Spleen (tissue), 11 donors: ENCODE data around the gene AJAP1. TPM values are rescaled to one million over a fixed set of nuclear protein-coding genes. Genes with fewer than 3 reads are reported as not detected.

ENCODE experiments used
- DNase-seq: peaks from one replicate; pipeline ENCODE4 v3.0.0-alpha.2; 2020
- H3K27ac ChIP-seq, 8 donors: fragments of 200-600 bp; sonication (generic) in 7 of 8; 1 replicate in 4 of 8; 2 replicates in 4 of 8; pipeline versions ENCODE4 v1.5.0 to v1.8.0; 2016 to 2021; ENCODE audit warnings: inconsistent platforms in 4 of 8, mild to moderate bottlenecking in 4 of 8, moderate library complexity in 1 of 8
- H3K27me3 ChIP-seq, 7 donors: fragments of 200-600 bp; sonication (generic) in 6 of 7; replicated peaks in 1 of 7; 1 replicate in 4 of 7; 2 replicates in 3 of 7; pipeline versions ENCODE4 v1.5.0 to v1.8.0; 2016 to 2021; ENCODE audit warnings: inconsistent platforms in 3 of 7, mild to moderate bottlenecking in 1 of 7
- H3K36me3 ChIP-seq, 6 donors: fragments of 200-600 bp; sonication (generic) in 5 of 6; 1 replicate in 4 of 6; 2 replicates in 2 of 6; pipeline versions ENCODE4 v1.5.0 to v1.8.0; 2016 to 2021; ENCODE audit warnings: inconsistent platforms in 2 of 6
- H3K4me1 ChIP-seq, 6 donors: fragments of 200-600 bp; sonication (generic) in 5 of 6; 1 replicate in 3 of 6; 2 replicates in 3 of 6; pipeline versions ENCODE4 v1.5.0 to v1.8.0; 2016 to 2021; ENCODE audit warnings: inconsistent platforms in 3 of 6
- H3K4me3 ChIP-seq, 8 donors: fragments of 200-600 bp; sonication (generic) in 7 of 8; 1 replicate in 4 of 8; 2 replicates in 4 of 8; pipeline versions ENCODE4 v1.5.0 to v1.8.0; 2016 to 2021; ENCODE audit warnings: inconsistent platforms in 4 of 8, mild to moderate bottlenecking in 4 of 8, moderate library complexity in 2 of 8
- H3K9me3 ChIP-seq, 8 donors: fragments of 200-600 bp; sonication (generic) in 7 of 8; 1 replicate in 4 of 8; 2 replicates in 4 of 8; pipeline versions ENCODE4 v1.5.0 to v1.8.0; 2016 to 2021; ENCODE audit warnings: inconsistent platforms in 4 of 8
- POLR2A ChIP-seq, 3 donors: fragments of 450-650 bp; IDR thresholded peaks; one replicate each; pipeline ENCODE4 v1.5.1; 2017; ENCODE audit warnings: antibody characterized with exemption in 3 of 3, mild to moderate bottlenecking in 1 of 3
- POLR2AphosphoS5 ChIP-seq, 3 donors: sonication (generic); formaldehyde crosslinking; IDR thresholded peaks; one replicate each; pipeline ENCODE4 v1.5.1; 2017; ENCODE audit warnings: antibody characterized with exemption in 3 of 3
- WGBS, 5 donors: extraction: QIAGEN DNeasy Blood & Tissue Kit in 3 of 5; methylation state at CpG; one replicate each; pipeline versions ENCODE4 v1.1.5 to v1.1.7; 2013 to 2018; 5-methylcytosine and 5-hydroxymethylcytosine counted together
- intact Hi-C: fragments of 100-400 bp; cut with DNase I; formaldehyde crosslinking; loops from one replicate; pipeline ENCODE4 v1.15.0; 2023; ENCODE audit warnings: low total_unique reads
- polyA plus RNA-seq, 3 donors: library from polyadenylated mRNA; stranded (reverse); fragments of 200-250 nt; gene quantifications; one replicate each; pipeline ENCODE4 v1.2.1, GENCODE V29; 2013
- total RNA-seq, 7 donors: library from RNA; depleted of rRNA in 3 of 7; stranded (reverse); fragments of >200 nt in 3 of 7; fragmentation: NEBNext Ultra II Directional in 4 of 7; extraction: Animal tissue kit (Norgen Biotek cat#: 25700) in 4 of 7; gene quantifications; one replicate each; pipeline versions ENCODE4 v1.1.0 to v1.2.1, GENCODE V29; 2016 to 2021
- TF ChIP-seq, protein P1 (sequence below), 11 experiments: fragments of 200-600 bp in 7 of 11; fragments of 450-650 bp in 4 of 11; sonication (generic) in 4 of 11; IDR thresholded peaks in 8 of 11; conservative IDR thresholded peaks in 3 of 11; 1 replicate in 7 of 11; 2 replicates in 4 of 11; pipeline versions ENCODE4 v1.4.0 to v1.8.0; 2016 to 2021; ENCODE audit warnings: antibody characterized with exemption in 11 of 11, inconsistent platforms in 4 of 11, mild to moderate bottlenecking in 1 of 11
- donor health status: healthy with polysubstance abuse.
- donor health status: DM: no; HTN: no; CAD: no; lungs with moderate emphysema.
- donor health status: DM: no; HTN: no; CAD: no.
- donor health status: Bipolar disorder and iron deficiency.
- donor health status: healthy.
- donor health status: DM: no; HTN: no; CAD: no.
- donor health status: DM: yes; HTN: yes; CAD: no.

The AJAP1 gene
- total and polyA plus RNA-seq, 10 donors, result 0.04 to 13.3 (median 2.4) TPM

DNA sequence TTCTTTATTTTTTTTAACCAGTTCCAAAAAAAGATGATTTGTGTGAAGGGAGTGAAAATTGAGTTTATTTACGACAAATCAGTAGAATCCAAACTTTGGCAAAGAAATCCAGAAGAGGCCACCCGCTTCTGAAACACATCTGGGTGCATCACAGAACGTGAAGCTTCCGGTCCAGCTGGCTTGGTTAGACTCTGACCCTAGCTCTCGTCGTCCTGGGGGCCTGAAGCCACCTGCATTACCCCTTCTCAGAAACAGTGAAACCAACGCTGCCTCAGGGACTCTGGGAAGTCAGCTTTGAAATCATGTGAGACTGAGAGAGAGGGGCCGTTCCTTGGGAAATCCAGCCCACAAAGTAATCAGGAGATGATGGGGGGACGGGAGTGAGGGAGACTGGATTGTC lies 21.8 kb downstream of the AJAP1 start:
- Histone ChIP-seq H3K27ac (no peak overlapping the region), H3K9me3 (peaks cover 0 to 36% (median 28%) of the 10 kb centered on the region in 8 donors), H3K36me3 (no peaks in the 10 kb centered on the region), H3K4me3 (no peak overlapping the region), H3K27me3 (peaks cover 0 to 10% (median 0%) of the 10 kb centered on the region in 7 donors), H3K4me1 (no peaks in the 10 kb centered on the region)
- 78 to 90% (median 82%) methylated on average over 9 of the region's 9 CpGs for WGBS, 5 donors
- intact Hi-C loops, result no loop called here
- no peak for DNase-seq
- TF ChIP-seq POLR2AphosphoS5 (IDR thresholded peaks at IDR 0.05) (no peak), POLR2A (IDR thresholded peaks at IDR 0.05) (no peak)
- TF ChIP-seq, protein P1, sequence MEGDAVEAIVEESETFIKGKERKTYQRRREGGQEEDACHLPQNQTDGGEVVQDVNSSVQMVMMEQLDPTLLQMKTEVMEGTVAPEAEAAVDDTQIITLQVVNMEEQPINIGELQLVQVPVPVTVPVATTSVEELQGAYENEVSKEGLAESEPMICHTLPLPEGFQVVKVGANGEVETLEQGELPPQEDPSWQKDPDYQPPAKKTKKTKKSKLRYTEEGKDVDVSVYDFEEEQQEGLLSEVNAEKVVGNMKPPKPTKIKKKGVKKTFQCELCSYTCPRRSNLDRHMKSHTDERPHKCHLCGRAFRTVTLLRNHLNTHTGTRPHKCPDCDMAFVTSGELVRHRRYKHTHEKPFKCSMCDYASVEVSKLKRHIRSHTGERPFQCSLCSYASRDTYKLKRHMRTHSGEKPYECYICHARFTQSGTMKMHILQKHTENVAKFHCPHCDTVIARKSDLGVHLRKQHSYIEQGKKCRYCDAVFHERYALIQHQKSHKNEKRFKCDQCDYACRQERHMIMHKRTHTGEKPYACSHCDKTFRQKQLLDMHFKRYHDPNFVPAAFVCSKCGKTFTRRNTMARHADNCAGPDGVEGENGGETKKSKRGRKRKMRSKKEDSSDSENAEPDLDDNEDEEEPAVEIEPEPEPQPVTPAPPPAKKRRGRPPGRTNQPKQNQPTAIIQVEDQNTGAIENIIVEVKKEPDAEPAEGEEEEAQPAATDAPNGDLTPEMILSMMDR (IDR thresholded peaks at IDR 0.05 in 8 of 11, conservative IDR thresholded peaks at IDR 0.05 in 3 of 11), result no peak

- intact Hi-C loops, result no loop called here
- peaks cover 0 to 8% (median 0%) of the 10 kb centered on the region in 7 donors for H3K27me3 ChIP-seq
- peaks cover 0 to 37% (median 28%) of the 10 kb centered on the region in 8 donors for H3K9me3 ChIP-seq
- H3K36me3 ChIP-seq, result no peaks in the 10 kb centered on the region
- H3K27ac ChIP-seq, result no peak overlapping the region
- DNase-seq, result no peak
- H3K4me1 ChIP-seq, result no peaks in the 10 kb centered on the region
- no peak overlapping the region for H3K4me3 ChIP-seq
- TF ChIP-seq POLR2A (IDR thresholded peaks at IDR 0.05), result no peak
- 75 to 91% (median 86%) methylated on average over 7 of the region's 7 CpGs for WGBS, 5 donors
Measured at GRCh38 chr1:4677608-4678007, 23.2 kb downstream of the AJAP1 start.

DNA sequence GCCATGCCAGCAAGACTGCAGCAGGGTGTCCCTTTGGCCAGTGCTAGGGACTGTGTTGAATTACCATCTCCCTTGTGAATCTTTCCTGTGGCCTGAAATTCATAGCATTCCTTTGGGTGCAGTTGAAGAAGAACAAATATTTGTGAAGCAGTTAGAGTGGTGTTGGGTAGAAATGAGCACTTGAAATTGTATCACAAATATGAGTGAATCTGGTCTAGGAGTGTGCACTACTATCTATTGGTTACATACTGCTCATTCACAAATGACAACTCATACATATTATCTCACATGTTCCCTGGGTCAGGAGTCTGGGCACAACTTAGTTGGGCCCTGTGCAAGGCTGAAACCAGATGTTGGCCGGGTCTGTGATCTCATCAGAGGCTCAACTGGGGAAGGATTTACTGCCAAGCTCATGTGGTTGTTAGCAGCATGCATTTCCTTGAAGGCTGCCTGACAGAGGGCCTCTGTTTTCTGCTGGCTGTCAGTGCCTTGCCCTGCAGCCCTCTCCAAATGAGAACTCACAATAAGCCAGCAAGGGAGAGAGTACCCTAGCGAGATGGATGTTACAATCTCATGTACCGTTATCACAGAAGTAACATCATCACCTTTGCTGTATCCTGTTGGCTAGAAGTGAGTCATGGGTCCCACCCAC lies 23.8 kb downstream of the AJAP1 start:
- no peak for DNase-seq
- 29 to 92% (median 82%) methylated on average over 3 of the region's 3 CpGs for WGBS, 5 donors
- H3K27ac ChIP-seq, result no peak overlapping the region
- H3K9me3 ChIP-seq, result peaks cover 0 to 37% (median 28%) of the 10 kb centered on the region in 8 donors
- H3K4me1 ChIP-seq, result no peaks in the 10 kb centered on the region
- H3K36me3 ChIP-seq, result no peaks in the 10 kb centered on the region
- TF ChIP-seq POLR2A (IDR thresholded peaks at IDR 0.05) (no peak), POLR2AphosphoS5 (IDR thresholded peaks at IDR 0.05) (no peak)
- TF ChIP-seq, protein P1 (IDR thresholded peaks at IDR 0.05 in 8 of 11, conservative IDR thresholded peaks at IDR 0.05 in 3 of 11), result no peak
- H3K27me3 ChIP-seq, result peaks cover 0 to 5% (median 0%) of the 10 kb centered on the region in 7 donors
- no peak overlapping the region for H3K4me3 ChIP-seq
- intact Hi-C loops, result no loop called here

GRCh38 chr1:4681026-4681425 lies 26.6 kb downstream of the AJAP1 start:
- no peak overlapping the region for H3K27ac ChIP-seq
- intact Hi-C loops, result no loop called here
- H3K27me3 ChIP-seq, result peaks cover 0 to 30% (median 0%) of the 10 kb centered on the region in 7 donors
- peaks cover 0 to 37% (median 28%) of the 10 kb centered on the region in 8 donors for H3K9me3 ChIP-seq
- H3K4me3 ChIP-seq, result no peak overlapping the region
- no peaks in the 10 kb centered on the region for H3K36me3 ChIP-seq
- DNase-seq, result no peak
- WGBS, 5 donors, result 83 to 91% (median 83%) methylated on average over 9 of the region's 9 CpGs
- TF ChIP-seq POLR2A (IDR thresholded peaks at IDR 0.05) (no peak), POLR2AphosphoS5 (IDR thresholded peaks at IDR 0.05) (no peak)
- TF ChIP-seq, protein P1 (IDR thresholded peaks at IDR 0.05 in 8 of 11, conservative IDR thresholded peaks at IDR 0.05 in 3 of 11), result no peak
- H3K4me1 ChIP-seq, result no peaks in the 10 kb centered on the region
